GM12878 (cell line): ENCODE results near the gene NPW. TPM values are rescaled to one million over a fixed set of nuclear protein-coding genes. Genes with fewer than 3 reads are reported as not detected.

Source experiments
- ATAC-seq: fragments of 200-7000 bp; cut with Tn5 transposase; 3 replicates; pipeline ENCODE4 v1.9.1; 2020; ENCODE audit warnings: mild to moderate bottlenecking, moderate library complexity
- BruUV-seq: library from RNA; stranded (reverse); fragments of 400-500 nt; replicated peaks from 2 replicates; lab custom pipeline; 2021; lab: Mats Ljungman, UMichigan
- CTCF ChIA-PET: fragments of 300-600 bp; sonication (Branson Sonifier 250); formaldehyde crosslinking; extraction: SDS; loops from one replicate; lab custom pipeline; 2021; ENCODE audit warnings: inconsistent platforms; lab: Yijun Ruan, JAX
- POLR2A ChIA-PET: fragments of 350-600 bp; formaldehyde crosslinking; extraction: SDS; loops from one replicate; lab custom pipeline; 2021; ENCODE audit warnings: inconsistent platforms; lab: Charles Lee
- RAD21 ChIA-PET: fragments of 300-600 bp; sonication (Branson Sonifier 250); formaldehyde crosslinking; loops from one replicate; lab custom pipeline; 2023; ENCODE audit warnings: antibody characterized with exemption; ENCODE audit not compliant: unreplicated experiment; lab: Charles Lee
- SMC1A ChIA-PET: fragments of 300-600 bp; sonication (Branson Sonifier 250); formaldehyde crosslinking; loops from one replicate; lab custom pipeline; 2023; ENCODE audit not compliant: unreplicated experiment, uncharacterized antibody; lab: Charles Lee
- DNase-seq: peaks from one replicate; pipeline ENCODE4 v3.0.0-alpha.2; 2011; ENCODE audit warnings: low read depth, low spot score
- FAIRE-seq: peaks from 3 replicates; lab custom pipeline; 2011; peaks lifted over from hg19 to GRCh38; lab: Jason Lieb, UNC
- H2AFZ ChIP-seq: 2 replicates; pipeline ENCODE4 v1.6.0; 2011; ENCODE audit warnings: low read depth, low read length, control low read depth; ENCODE audit not compliant: control insufficient read depth
- H3K27ac ChIP-seq: 2 replicates; pipeline ENCODE4 v1.5.1; 2011; ENCODE audit warnings: control low read depth; ENCODE audit not compliant: control insufficient read depth, insufficient read depth
- H3K27me3 ChIP-seq, 2 experiments: replicated peaks in 1 of 2; 2 replicates each; pipeline versions ENCODE4 v1.6.0 to v1.6.1; 2011; ENCODE audit warnings: low read length in 1 of 2; ENCODE audit not compliant: control insufficient read depth in 2 of 2, insufficient read depth in 2 of 2
- H3K36me3 ChIP-seq, 2 experiments: 2 replicates each; pipeline ENCODE4 v1.5.1; 2011; ENCODE audit warnings: low read length in 1 of 2; ENCODE audit not compliant: control insufficient read depth in 2 of 2, insufficient read depth in 2 of 2
- H3K4me1 ChIP-seq: 2 replicates; pipeline ENCODE4 v1.6.1; 2011; ENCODE audit warnings: mild to moderate bottlenecking, low read length, moderate library complexity, mixed read lengths; ENCODE audit not compliant: control insufficient read depth, insufficient read depth
- H3K4me2 ChIP-seq: 2 replicates; pipeline ENCODE4 v1.6.0; 2011; ENCODE audit warnings: control low read depth; ENCODE audit not compliant: control insufficient read depth, insufficient read depth
- H3K4me3 ChIP-seq: fragments of 200-600 bp; sonication (generic); 2 replicates; pipeline ENCODE4 v1.5.1; 2016
- H3K79me2 ChIP-seq: 2 replicates; pipeline ENCODE4 v1.6.0; 2011; ENCODE audit warnings: low read length; ENCODE audit not compliant: control insufficient read depth, insufficient read depth
- H3K9ac ChIP-seq: 2 replicates; pipeline ENCODE4 v1.8.0; 2011; ENCODE audit warnings: low read length, control low read depth, mixed read lengths; ENCODE audit not compliant: control insufficient read depth, insufficient read depth
- H3K9me3 ChIP-seq: replicated peaks from 3 replicates; pipeline ENCODE4 v1.5.1; 2011; ENCODE audit warnings: mild to moderate bottlenecking, low read length; ENCODE audit not compliant: control insufficient read depth, insufficient read depth
- H4K20me1 ChIP-seq: 2 replicates; pipeline ENCODE4 v1.6.0; 2011; ENCODE audit not compliant: control insufficient read depth, insufficient read depth
- ATF2 ChIP-seq: IDR thresholded peaks from 2 replicates; pipeline ENCODE4 v1.6.1; 2012; ENCODE audit warnings: low read length, inconsistent platforms
- CHD1 ChIP-seq: IDR thresholded peaks from 2 replicates; pipeline ENCODE4 v1.6.1; 2012; ENCODE audit warnings: low read depth, low read length, improper control_type of control experiment
- JUNB ChIP-seq: IDR thresholded peaks from 2 replicates; pipeline ENCODE4 v1.6.1; 2016; ENCODE audit warnings: antibody characterized with exemption, mild to moderate bottlenecking
- MLLT1 ChIP-seq: fragments of 450-650 bp; IDR thresholded peaks from 2 replicates; pipeline ENCODE4 v1.6.1; 2016; ENCODE audit warnings: mild to moderate bottlenecking
- POLR2A ChIP-seq: IDR thresholded peaks from 2 replicates; pipeline ENCODE4 v1.6.1; 2011; ENCODE audit warnings: low read depth, mild to moderate bottlenecking, low read length
- YY1 ChIP-seq: IDR thresholded peaks from 2 replicates; pipeline ENCODE4 v1.6.1; 2011; ENCODE audit warnings: low read depth, mild to moderate bottlenecking, low read length
- WGBS: methylation state at CpG from one replicate; pipeline ENCODE4 v1.1.6; 2016; ENCODE audit warnings: low lambda C conversion rate; ENCODE audit not compliant: insufficient replicate concordance, insufficient coverage; ENCODE audit errors: missing lambda C conversion rate; 5-methylcytosine and 5-hydroxymethylcytosine counted together
- in situ Hi-C: fragments of 300-500 bp; cut with MboI; formaldehyde crosslinking; loops from 9 replicates; pipeline ENCODE4 v1.14.3; 2018; ENCODE audit warnings: mixed read lengths
- intact Hi-C: fragments of 100-400 bp; cut with micrococcal nuclease; formaldehyde crosslinking; loops from one replicate; pipeline ENCODE4 v1.14.2; 2022; ENCODE audit not compliant: unreplicated experiment
- polyA plus RNA-seq, 11 experiments: library from polyadenylated mRNA; depleted of rRNA in 4 of 11; unstranded in 6 of 11; stranded (reverse) in 5 of 11; fragments of >200 nt; fragmentation: Nextera tagmentation in 4 of 11; fragmentation: Illumina TruSeq in 1 of 11; extraction: Ambion mirVana in 4 of 11; extraction: Trizol in 1 of 11; gene quantifications; 1 replicate in 1 of 11; 2 replicates in 10 of 11; pipeline versions ENCODE4 v1.2.1 to v1.2.3, GENCODE V29; 2011 to 2016; ENCODE audit warnings: inconsistent platforms in 2 of 11, missing spikeins in 2 of 11, low read depth in 1 of 11
- total RNA-seq, 4 experiments: library from RNA; depleted of rRNA in 3 of 4; stranded (reverse); fragments of >200 nt in 3 of 4; fragmentation: Illumina TruSeq in 1 of 4; extraction: Trizol in 1 of 4; gene quantifications; 2 replicates each; pipeline versions ENCODE4 v1.2.1 to v1.2.3, GENCODE V29; 2013 to 2021

Gene NPW
- total and polyA plus RNA-seq, 10 of the 15 experiments (the other 5 are each of a cell fraction or from before 2014, with no cell fraction given): 0.23 to 2.5 (median 0.98) TPM; not detected in 4

- no peak for TF ChIP-seq MLLT1
- no peak for TF ChIP-seq YY1
- TF ChIP-seq JUNB: no peak
- TF ChIP-seq ATF2: no peak
Observed at GRCh38 chr16:1998360-1998835, 21.2 kb upstream of the NPW start (continued).

GRCh38 chr16:1998852-1999801, 20.5 kb upstream of the NPW start:
- H3K4me2 ChIP-seq: no peak overlapping the region
- H3K9ac ChIP-seq: no peak overlapping the region
- H4K20me1 ChIP-seq: peaks cover 6% of the 10 kb centered on the region
- in situ Hi-C loops: no loop called here
- no peak overlapping the region for H3K4me3 ChIP-seq
- WGBS: 95% methylated on average over 30 of the region's 39 CpGs
- ChIA-PET CTCF (no interaction called here), RAD21 (interaction anchor here (0.5 kb wide), 1 partner anchor 451 kb away, joined by 3 read pairs; no protein-coding TSS in a partner anchor), POLR2A (no interaction called here), SMC1A (no interaction called here)
- H2AFZ ChIP-seq: no peak overlapping the region
- FAIRE-seq: no peak
- no peak for ATAC-seq
- TSS peak; percentile 17 for BruUV-seq
- no peaks in the 10 kb centered on the region for H3K9me3 ChIP-seq
- DNase-seq: no peak
- H3K4me1 ChIP-seq: 0 out of 2 replicates have a peak, but pooled peaks cover under 1% of the 10 kb centered on the region
- no peak overlapping the region for H3K27ac ChIP-seq
- intact Hi-C loops: no loop called here
- H3K27me3 ChIP-seq: no peaks in the 10 kb centered on the region
- peaks cover 4% of the 10 kb centered on the region for H3K79me2 ChIP-seq
- H3K36me3 ChIP-seq: peaks cover 3 to 46% of the 10 kb centered on the region in 2 experiments
- TF ChIP-seq POLR2A (peak; percentile 52), CHD1 (no peak)
